ENCODE data around the gene CCDC170.

Gene CCDC170

GRCh38 chr6:151546941-151547659, 53.3 kb downstream of the CCDC170 start:
- no peak for DNase-seq

GRCh38 chr6:151548201-151548600, 54.4 kb downstream of the CCDC170 start:
- no peak for DNase-seq

GRCh38 chr6:151549790-151550189, 56.0 kb downstream of the CCDC170 start:
- DNase-seq, result no peak

GRCh38 chr6:151550618-151551017, 56.8 kb downstream of the CCDC170 start:
- no peak for DNase-seq

GRCh38 chr6:151551223-151551857, 57.5 kb downstream of the CCDC170 start:
- no peak for DNase-seq

- no peak for DNase-seq
Observed at GRCh38 chr6:151553416-151554165, 59.8 kb downstream of the CCDC170 start.

GRCh38 chr6:151561238-151561637, 67.4 kb downstream of the CCDC170 start:
- no peak for DNase-seq

- no peak for DNase-seq
Observed at GRCh38 chr6:151564654-151565053, 70.8 kb downstream of the CCDC170 start.

- DNase-seq, result no peak
Observed at GRCh38 chr6:151565940-151566339, 72.1 kb downstream of the CCDC170 start.

GRCh38 chr6:151566557-151566956, 72.7 kb downstream of the CCDC170 start:
- no peak for DNase-seq

- no peak for DNase-seq
Observed at GRCh38 chr6:151576633-151577032, 82.8 kb downstream of the CCDC170 start.

GRCh38 chr6:151577257-151577656, 83.4 kb downstream of the CCDC170 start:
- DNase-seq, result no peak

- DNase-seq, result no peak
Observed at GRCh38 chr6:151585741-151586140, 91.9 kb downstream of the CCDC170 start.

GRCh38 chr6:151589667-151590066, 95.8 kb downstream of the CCDC170 start:
- DNase-seq, result no peak

GRCh38 chr6:151590742-151591141, 96.9 kb downstream of the CCDC170 start:
- DNase-seq, result no peak

GRCh38 chr6:151592449-151593159, 98.8 kb downstream of the CCDC170 start:
- DNase-seq, result no peak

GRCh38 chr6:151609146-151609902, 115.5 kb downstream of the CCDC170 start:
- no peak for DNase-seq

GRCh38 chr6:151610326-151610725, 116.5 kb downstream of the CCDC170 start:
- no peak for DNase-seq

- DNase-seq, result no peak
Observed at GRCh38 chr6:151614630-151615029, 120.8 kb downstream of the CCDC170 start.

- DNase-seq, result no peak
Observed at GRCh38 chr6:151616091-151616513, 122.3 kb downstream of the CCDC170 start.

GRCh38 chr6:151616600-151616999, 122.8 kb downstream of the CCDC170 start:
- no peak for DNase-seq

GRCh38 chr6:151617539-151617938, 123.7 kb downstream of the CCDC170 start:
- no peak for DNase-seq
